GM23248 (cell line): ENCODE measurements around the gene CRACR2A.

ENCODE experiments used
- EZH2 ChIP-seq: fragments of 200-600 bp; sonication (generic); IDR thresholded peaks from 2 replicates; pipeline ENCODE4 v1.6.1; 2018; ENCODE audit warnings: antibody characterized with exemption, mild to moderate bottlenecking; ENCODE audit not compliant: insufficient read depth, poor library complexity, severe bottlenecking
- EZH2phosphoT487 ChIP-seq: fragments of 200-600 bp; sonication (generic); IDR thresholded peaks from 2 replicates; pipeline ENCODE4 v1.6.1; 2018; ENCODE audit warnings: antibody characterized with exemption, moderate library complexity, mild to moderate bottlenecking, low read depth; ENCODE audit not compliant: insufficient read depth

DNA sequence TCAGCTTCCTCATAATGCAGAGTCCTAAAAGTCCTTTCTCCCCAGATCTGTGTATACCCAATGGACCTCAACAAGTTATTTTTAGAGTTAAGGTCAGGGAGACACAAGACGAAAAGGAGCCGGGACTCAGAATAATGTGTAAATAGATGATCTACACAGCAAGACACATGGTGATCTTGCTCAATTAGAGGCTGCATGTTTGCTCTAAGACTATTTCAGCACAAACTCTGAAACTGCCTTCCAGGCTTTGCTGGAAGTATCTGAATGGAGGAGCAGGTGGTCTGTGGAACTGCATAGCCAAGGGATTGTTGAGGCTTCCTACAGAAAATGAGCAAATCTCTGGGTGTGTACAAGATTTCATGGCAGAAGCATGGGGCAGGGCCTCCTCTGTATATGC is 80.8 kb downstream of the CRACR2A start:
- TF ChIP-seq EZH2 (no peak), EZH2phosphoT487 (no peak)
